Hepatocyte (in vitro differentiated cells): ENCODE measurements around the gene PTTG1IP. TPM values are rescaled to one million over a fixed set of nuclear protein-coding genes. Genes with fewer than 3 reads are reported as not detected.

Experiments used
- DNase-seq: peaks from one replicate; pipeline ENCODE4 v3.0.0-alpha.2; 2016; ENCODE audit warnings: low spot score
- H2AFZ ChIP-seq: fragments of 200-600 bp; sonication (generic); 2 replicates; pipeline ENCODE4 v1.6.0; 2016; ENCODE audit warnings: antibody characterized with exemption, mild to moderate bottlenecking
- H3K27ac ChIP-seq: fragments of 200-600 bp; sonication (generic); 2 replicates; pipeline ENCODE4 v1.5.1; 2016; ENCODE audit warnings: mild to moderate bottlenecking
- H3K27me3 ChIP-seq: fragments of 200-600 bp; sonication (generic); 2 replicates; pipeline ENCODE4 v1.6.1; 2016
- H3K36me3 ChIP-seq: fragments of 200-600 bp; sonication (generic); replicated peaks from 2 replicates; pipeline ENCODE4 v1.5.1; 2016; ENCODE audit warnings: low read depth; ENCODE audit not compliant: insufficient read depth
- H3K4me1 ChIP-seq: fragments of 200-600 bp; sonication (generic); 2 replicates; pipeline ENCODE4 v1.5.1; 2016; ENCODE audit warnings: mild to moderate bottlenecking, moderate library complexity; ENCODE audit not compliant: insufficient read depth
- H3K4me2 ChIP-seq: fragments of 200-600 bp; sonication (generic); 2 replicates; pipeline ENCODE4 v1.6.0; 2016
- H3K4me3 ChIP-seq: fragments of 200-600 bp; sonication (generic); 2 replicates; pipeline ENCODE4 v1.5.1; 2016; ENCODE audit warnings: mild to moderate bottlenecking
- H3K79me2 ChIP-seq: fragments of 200-600 bp; sonication (generic); 2 replicates; pipeline ENCODE4 v1.6.0; 2017; ENCODE audit warnings: mild to moderate bottlenecking
- H3K9me2 ChIP-seq: fragments of 200-600 bp; sonication (generic); replicated peaks from 2 replicates; pipeline ENCODE4 v1.6.0; 2017; ENCODE audit warnings: mild to moderate bottlenecking; ENCODE audit not compliant: insufficient read depth
- H3K9me3 ChIP-seq: fragments of 200-600 bp; sonication (generic); 2 replicates; pipeline ENCODE4 v1.5.1; 2016; ENCODE audit warnings: low read depth, mild to moderate bottlenecking
- H4K20me1 ChIP-seq: fragments of 200-600 bp; sonication (generic); 2 replicates; pipeline ENCODE4 v1.6.0; 2016; ENCODE audit warnings: mild to moderate bottlenecking; ENCODE audit not compliant: insufficient read depth, poor library complexity, severe bottlenecking
- EZH2 ChIP-seq: fragments of 200-600 bp; sonication (generic); IDR thresholded peaks from 2 replicates; pipeline ENCODE4 v1.6.1; 2016; ENCODE audit warnings: antibody characterized with exemption, mild to moderate bottlenecking, borderline replicate concordance
- EZH2phosphoT487 ChIP-seq: fragments of 200-600 bp; sonication (generic); IDR thresholded peaks from one replicate; pipeline ENCODE4 v1.6.1; 2018; ENCODE audit warnings: antibody characterized with exemption, mild to moderate bottlenecking, low read depth, moderate library complexity; ENCODE audit not compliant: unreplicated experiment, severe bottlenecking
- WGBS: methylation state at CpG from one replicate; pipeline ENCODE4 v1.1.6; 2016; ENCODE audit warnings: low lambda C conversion rate; ENCODE audit errors: missing lambda C conversion rate; 5-methylcytosine and 5-hydroxymethylcytosine counted together
- polyA plus RNA-seq: library from polyadenylated mRNA; unstranded; fragments of >200 nt; fragmentation: Nextera tagmentation; extraction: Ambion mirVana; gene quantifications from 2 replicates; pipeline ENCODE4 v1.2.1, GENCODE V29; 2016
- total RNA-seq: library from RNA; depleted of rRNA; stranded (reverse); fragments of >200 nt; gene quantifications from 2 replicates; pipeline ENCODE4 v1.2.3, GENCODE V29; 2014
- TF ChIP-seq, protein P1 (sequence below): fragments of 200-600 bp; sonication (generic); IDR thresholded peaks from 2 replicates; pipeline ENCODE4 v1.5.1; 2016; ENCODE audit warnings: antibody characterized with exemption, mild to moderate bottlenecking; ENCODE audit not compliant: poor library complexity

The PTTG1IP gene, protein sequence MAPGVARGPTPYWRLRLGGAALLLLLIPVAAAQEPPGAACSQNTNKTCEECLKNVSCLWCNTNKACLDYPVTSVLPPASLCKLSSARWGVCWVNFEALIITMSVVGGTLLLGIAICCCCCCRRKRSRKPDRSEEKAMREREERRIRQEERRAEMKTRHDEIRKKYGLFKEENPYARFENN
- 344 and 348 TPM in 2 replicates for total RNA-seq
- 315 and 362 TPM in 2 replicates for polyA plus RNA-seq

GRCh38 chr21:44873356-44874239 is at the start of gene PTTG1IP:
Gene PTTG1IP, minus strand, starts transcription at chr21:44873690. Its CDS starts 74 bp downstream, at chr21:44873616.
- WGBS = 2% methylated on average over 63 of the region's 123 CpGs

DNA sequence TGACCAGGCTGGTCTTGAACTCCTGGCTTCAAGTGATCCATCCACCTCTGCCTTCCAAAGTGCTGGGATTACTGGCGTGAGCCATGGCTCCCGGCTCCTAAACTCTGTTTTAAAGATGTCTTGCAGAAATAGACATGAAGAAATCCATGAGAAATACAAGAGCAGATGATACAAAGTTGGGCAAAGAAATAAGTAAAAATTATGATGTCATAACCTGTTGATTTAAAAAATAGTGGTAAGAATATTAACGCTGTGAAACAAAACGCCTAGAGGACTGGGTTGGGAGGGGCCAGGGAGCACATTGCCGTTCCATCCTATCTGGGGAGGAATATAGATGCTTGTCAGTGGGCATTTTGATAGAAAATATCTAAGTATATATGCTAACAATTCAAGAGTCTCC is 48.4 kb upstream of the PTTG1IP start:
- TF ChIP-seq, protein P1, sequence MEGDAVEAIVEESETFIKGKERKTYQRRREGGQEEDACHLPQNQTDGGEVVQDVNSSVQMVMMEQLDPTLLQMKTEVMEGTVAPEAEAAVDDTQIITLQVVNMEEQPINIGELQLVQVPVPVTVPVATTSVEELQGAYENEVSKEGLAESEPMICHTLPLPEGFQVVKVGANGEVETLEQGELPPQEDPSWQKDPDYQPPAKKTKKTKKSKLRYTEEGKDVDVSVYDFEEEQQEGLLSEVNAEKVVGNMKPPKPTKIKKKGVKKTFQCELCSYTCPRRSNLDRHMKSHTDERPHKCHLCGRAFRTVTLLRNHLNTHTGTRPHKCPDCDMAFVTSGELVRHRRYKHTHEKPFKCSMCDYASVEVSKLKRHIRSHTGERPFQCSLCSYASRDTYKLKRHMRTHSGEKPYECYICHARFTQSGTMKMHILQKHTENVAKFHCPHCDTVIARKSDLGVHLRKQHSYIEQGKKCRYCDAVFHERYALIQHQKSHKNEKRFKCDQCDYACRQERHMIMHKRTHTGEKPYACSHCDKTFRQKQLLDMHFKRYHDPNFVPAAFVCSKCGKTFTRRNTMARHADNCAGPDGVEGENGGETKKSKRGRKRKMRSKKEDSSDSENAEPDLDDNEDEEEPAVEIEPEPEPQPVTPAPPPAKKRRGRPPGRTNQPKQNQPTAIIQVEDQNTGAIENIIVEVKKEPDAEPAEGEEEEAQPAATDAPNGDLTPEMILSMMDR = no peak
- TF ChIP-seq EZH2phosphoT487 = no peak
- no peak for TF ChIP-seq EZH2
- DNase-seq = no peak
- H4K20me1 ChIP-seq = no peaks in the 10 kb centered on the region

More at GRCh38 chr21:44873356-44874239, at the start of gene PTTG1IP:
- H4K20me1 ChIP-seq = peaks cover 37% of the 10 kb centered on the region
- TF ChIP-seq EZH2 = no peak
- TF ChIP-seq, protein P1 = no peak
- TF ChIP-seq EZH2phosphoT487 = no peak
- no peaks in the 10 kb centered on the region for H3K27me3 ChIP-seq
- no peaks in the 10 kb centered on the region for H3K36me3 ChIP-seq
- peaks cover 24% of the 10 kb centered on the region for H3K4me1 ChIP-seq
- H3K79me2 ChIP-seq = peaks cover 40% of the 10 kb centered on the region
- no peaks in the 10 kb centered on the region for H3K9me2 ChIP-seq
- peak within 1 kb of the TSS; percentile 89 for H3K27ac ChIP-seq
- H3K4me3 ChIP-seq = peak within 1 kb of the TSS; percentile 57
- peak; percentile 100 for DNase-seq
- peak within 1 kb of the TSS; percentile 71 for H2AFZ ChIP-seq
- no peaks in the 10 kb centered on the region for H3K9me3 ChIP-seq
- peak within 1 kb of the TSS; percentile 90 for H3K4me2 ChIP-seq

GRCh38 chr21:44920694-44921604 is 47.5 kb upstream of the PTTG1IP start, which contains the start of gene ITGB2:
Gene ITGB2, minus strand, starts transcription at chr21:44920899. Its CDS starts 10,117 bp downstream, at chr21:44910782.
- DNase-seq = no peak
- H4K20me1 ChIP-seq = no peaks in the 10 kb centered on the region
- no peaks in the 10 kb centered on the region for H3K9me2 ChIP-seq
- TF ChIP-seq, protein P1 = no peak
- TF ChIP-seq EZH2 = no peak
- TF ChIP-seq EZH2phosphoT487 = no peak
- H3K36me3 ChIP-seq = no peaks in the 10 kb centered on the region
- H3K27ac ChIP-seq = no peak within 1 kb of the TSS
- no peak within 1 kb of the TSS for H3K4me3 ChIP-seq
- H3K4me2 ChIP-seq = no peak within 1 kb of the TSS
- no peaks in the 10 kb centered on the region for H3K79me2 ChIP-seq
- WGBS = 73% methylated on average over 28 of the region's 29 CpGs
- peaks cover 34% of the 10 kb centered on the region for H3K27me3 ChIP-seq
- no peak within 1 kb of the TSS for H2AFZ ChIP-seq
- no peaks in the 10 kb centered on the region for H3K4me1 ChIP-seq
- no peaks in the 10 kb centered on the region for H3K9me3 ChIP-seq

More for the DNA sequence above, 48.4 kb upstream of the PTTG1IP start:
- Histone ChIP-seq H3K27ac (no peak overlapping the region), H3K27me3 (peaks cover 40% of the 10 kb centered on the region), H3K79me2 (no peaks in the 10 kb centered on the region), H3K4me1 (no peaks in the 10 kb centered on the region), H3K36me3 (no peaks in the 10 kb centered on the region), H3K4me2 (no peak overlapping the region), H3K9me2 (no peaks in the 10 kb centered on the region), H2AFZ (no peak overlapping the region), H3K9me3 (no peaks in the 10 kb centered on the region), H3K4me3 (no peak overlapping the region)
- WGBS = 86% methylated on average over 5 of the region's 5 CpGs
